Gastrocnemius medialis (tissue), 4 donors: ENCODE data around the gene MCRIP2. TPM values are rescaled to one million over a fixed set of nuclear protein-coding genes. Genes with fewer than 3 reads are reported as not detected.

Source experiments
- ATAC-seq, 2 donors: fragments of 150-250 bp; one replicate each; pipeline ENCODE4 v1.9.1; 2016
- DNase-seq, 2 donors: peaks; one replicate each; pipeline ENCODE4 v3.0.0-alpha.2; 2019
- H3K27ac ChIP-seq, 4 donors: fragments of 200-600 bp; sonication (generic); 1 replicate in 1 of 4; 2 replicates in 3 of 4; pipeline ENCODE4 v1.5.1; 2016 to 2018; ENCODE audit warnings: mild to moderate bottlenecking in 2 of 4, moderate library complexity in 1 of 4
- H3K27me3 ChIP-seq, 3 donors: fragments of 200-600 bp; sonication (generic) in 2 of 3; 1 replicate in 1 of 3; 2 replicates in 2 of 3; pipeline versions ENCODE4 v1.5.1 to v1.6.0; 2016 to 2019; ENCODE audit warnings: mild to moderate bottlenecking in 1 of 3, moderate library complexity in 1 of 3
- H3K36me3 ChIP-seq, 2 donors: fragments of 200-600 bp; sonication (generic) in 1 of 2; one replicate each; pipeline ENCODE4 v1.5.1; 2017 to 2018
- H3K4me1 ChIP-seq, 2 donors: fragments of 200-600 bp; sonication (generic) in 1 of 2; one replicate each; pipeline ENCODE4 v1.5.1; 2016 to 2017; ENCODE audit warnings: mild to moderate bottlenecking in 2 of 2
- H3K4me3 ChIP-seq, 4 donors: fragments of 200-600 bp; sonication (generic) in 3 of 4; 1 replicate in 1 of 4; 2 replicates in 3 of 4; pipeline ENCODE4 v1.5.1; 2016 to 2019; ENCODE audit warnings: mild to moderate bottlenecking in 2 of 4
- H3K9me3 ChIP-seq, 3 donors: fragments of 200-600 bp; sonication (generic) in 2 of 3; 1 replicate in 1 of 3; 2 replicates in 2 of 3; pipeline ENCODE4 v1.5.1; 2016 to 2019
- CTCF ChIP-seq, 5 experiments: fragments of 450-650 bp in 3 of 5; fragments of 200-600 bp in 2 of 5; sonication (generic) in 2 of 5; IDR thresholded peaks in 4 of 5; conservative IDR thresholded peaks in 1 of 5; 1 replicate in 4 of 5; 2 replicates in 1 of 5; pipeline ENCODE4 v1.5.1; 2016 to 2019; ENCODE audit warnings: antibody characterized with exemption in 5 of 5, mild to moderate bottlenecking in 3 of 5, moderate library complexity in 3 of 5
- POLR2A ChIP-seq, 2 donors: fragments of 450-650 bp; IDR thresholded peaks; one replicate each; pipeline ENCODE4 v1.6.1; 2017; ENCODE audit warnings: antibody characterized with exemption in 2 of 2, mild to moderate bottlenecking in 2 of 2, moderate library complexity in 2 of 2
- in situ Hi-C, 4 donors: fragments of 200-750 bp; cut with MboI; loops; one replicate each; pipeline versions ENCODE4 v1.15.0 to v1.8.0; 2017; ENCODE audit warnings: low sequenced_read_pairs in 4 of 4
- intact Hi-C: fragments of 100-400 bp; cut with DNase I; formaldehyde crosslinking; loops from one replicate; pipeline ENCODE4 v1.15.1; 2023; ENCODE audit warnings: low total_unique reads
- total RNA-seq, 4 donors: library from RNA; depleted of rRNA; stranded (reverse); fragments of >200 nt; gene quantifications; one replicate each; pipeline versions ENCODE4 v1.1.0 to v1.2.3, GENCODE V29; 2016

The MCRIP2 gene
- total RNA-seq, 4 donors from 2014 or later, result 59.6 to 155 (median 114) TPM

- ATAC-seq (no peak), DNase-seq (no peak)
- Histone ChIP-seq H3K36me3 (no peaks in the 10 kb centered on the region), H3K9me3 (no peaks in the 10 kb centered on the region), H3K4me1 (peaks cover 46 to 69% of the 10 kb centered on the region in 2 donors), H3K4me3 (peak overlapping the region in 1 of 4 donors; percentile 21), H3K27me3 (no peaks in the 10 kb centered on the region), H3K27ac (peak overlapping the region; percentile 87 to 97 (median 96))
- TF ChIP-seq POLR2A (IDR thresholded peaks at IDR 0.05) (no peak), CTCF (IDR thresholded peaks at IDR 0.05 in 4 of 5, conservative IDR thresholded peaks at IDR 0.05 in 1 of 5) (no peak)
- intact Hi-C loops (loop anchor here (10.0 kb wide), 1 partner anchor 412 kb away; the partner anchor contains the start of gene FAM234A), in situ Hi-C loops (no loop called here)
These were observed 5.1 kb downstream of the MCRIP2 start for GRCh38 chr16:646679-647172.

- TF ChIP-seq POLR2A (IDR thresholded peaks at IDR 0.05) (no peak), CTCF (IDR thresholded peaks at IDR 0.05 in 4 of 5, conservative IDR thresholded peaks at IDR 0.05 in 1 of 5) (no peak)
- Histone ChIP-seq H3K36me3 (no peaks in the 10 kb centered on the region), H3K4me1 (peaks cover 46 to 69% of the 10 kb centered on the region in 2 donors), H3K27me3 (no peaks in the 10 kb centered on the region), H3K4me3 (peak overlapping the region in 1 of 4 donors; percentile 63), H3K27ac (peak overlapping the region; percentile 87 to 97 (median 96)), H3K9me3 (no peaks in the 10 kb centered on the region)
- DNase-seq (peak in 1 of 2 donors; percentile 55), ATAC-seq (no peak)
- in situ Hi-C loops, result no loop called here
- intact Hi-C loops, result loop anchor here (10.0 kb wide), 1 partner anchor 413 kb away; the partner anchor contains the start of gene FAM234A
These were observed 5.7 kb downstream of the MCRIP2 start for GRCh38 chr16:647173-647902.

- no peaks in the 10 kb centered on the region for H3K36me3 ChIP-seq
- intact Hi-C loops (loop anchor here (10.0 kb wide), 1 partner anchor 413 kb away; the partner anchor contains the start of gene FAM234A), in situ Hi-C loops (no loop called here)
- DNase-seq (peak in 1 of 2 donors; percentile 64), ATAC-seq (peak; percentile 13 to 34)
- H3K27me3 ChIP-seq, result no peaks in the 10 kb centered on the region
- H3K9me3 ChIP-seq, result no peaks in the 10 kb centered on the region
- TF ChIP-seq POLR2A (IDR thresholded peaks at IDR 0.05) (no peak), CTCF (IDR thresholded peaks at IDR 0.05 in 4 of 5, conservative IDR thresholded peaks at IDR 0.05 in 1 of 5) (peak in 3 of 5 experiments; percentile 27 to 55 (median 40))
- peak overlapping the region; percentile 87 to 97 (median 96) for H3K27ac ChIP-seq
- H3K4me1 ChIP-seq, result peaks cover 40 to 63% of the 10 kb centered on the region in 2 donors
- H3K4me3 ChIP-seq, result peak overlapping the region; percentile 61 to 78 (median 65)
These were observed 6.6 kb downstream of the MCRIP2 start for GRCh38 chr16:648071-648780.

- Histone ChIP-seq H3K4me3 (peak within 1 kb of the TSS; percentile 61 to 78 (median 65)), H3K36me3 (no peaks in the 10 kb centered on the region), H3K4me1 (peaks cover 35 to 55% of the 10 kb centered on the region in 2 donors), H3K27me3 (no peaks in the 10 kb centered on the region), H3K27ac (peak within 1 kb of the TSS; percentile 87 to 97 (median 96)), H3K9me3 (no peaks in the 10 kb centered on the region)
- in situ Hi-C loops, result no loop called here
- peak; percentile 84 to 88 for DNase-seq
- TF ChIP-seq POLR2A (IDR thresholded peaks at IDR 0.05) (peak; percentile 60 to 70), CTCF (IDR thresholded peaks at IDR 0.05 in 4 of 5, conservative IDR thresholded peaks at IDR 0.05 in 1 of 5) (no peak)
- peak; percentile 85 for ATAC-seq
- intact Hi-C loops, result loop anchor here (1.0 to 10.0 kb wide), 2 partner anchors 11 to 414 kb away; partner anchors contain the start of gene FAM234A
These were observed 7.4 kb downstream of the MCRIP2 start, which contains the start of gene WDR90 for GRCh38 chr16:648781-649589. Gene WDR90, plus strand, starts transcription at chr16:649365. Its CDS starts 52 bp downstream, at chr16:649417.
